Common myeloid progenitor, CD34-positive (primary cell): ENCODE data around the gene TYW1B. TPM values are rescaled to one million over a fixed set of nuclear protein-coding genes. Genes with fewer than 3 reads are reported as not detected.
A peak's percentile ranks its signal among the peaks of the same experiment; 100 is the strongest.
"Not testable (repeated sequence)": the region's sequence is repeated elsewhere in the genome, so short reads cannot be mapped to it uniquely, and the experiment has no call there.

Experiments used
- CTCF ChIA-PET: fragments of 350-600 bp; sonication (Branson Sonifier 250); formaldehyde crosslinking; loops from one replicate; lab custom pipeline; 2021; ENCODE audit warnings: antibody characterized with exemption; lab: Charles Lee
- POLR2A ChIA-PET: fragments of 350-600 bp; sonication (Branson Sonifier 250); formaldehyde crosslinking; loops from one replicate; lab custom pipeline; 2021; ENCODE audit warnings: antibody characterized with exemption; lab: Charles Lee
- DNase-seq, 3 donors: peaks; one replicate each; pipeline versions ENCODE4 v3.0.0 to v3.0.0-alpha.2; 2013
- H3K27ac ChIP-seq, 2 experiments: 1 replicate in 1 of 2; 2 replicates in 1 of 2; pipeline ENCODE4 v1.7.0; 2013; ENCODE audit warnings: inconsistent platforms in 2 of 2, low read length in 2 of 2, mild to moderate bottlenecking in 2 of 2, low read depth in 1 of 2, moderate library complexity in 1 of 2; ENCODE audit not compliant: severe bottlenecking in 2 of 2, insufficient read depth in 1 of 2, poor library complexity in 1 of 2
- H3K27me3 ChIP-seq, 5 experiments: replicated peaks in 2 of 5; 1 replicate in 3 of 5; 2 replicates in 2 of 5; pipeline versions ENCODE4 v1.6.1 to v1.7.0; 2013; ENCODE audit warnings: low read length in 4 of 5, mild to moderate bottlenecking in 2 of 5, moderate library complexity in 2 of 5, inconsistent platforms in 1 of 5; ENCODE audit not compliant: insufficient read depth in 5 of 5, control insufficient read depth in 4 of 5
- H3K36me3 ChIP-seq, 4 experiments: 1 replicate in 2 of 4; 2 replicates in 2 of 4; pipeline versions ENCODE4 v1.6.1 to v1.7.0; 2013; ENCODE audit warnings: low read length in 3 of 4, control low read depth in 1 of 4, mild to moderate bottlenecking in 1 of 4; ENCODE audit not compliant: control insufficient read depth in 4 of 4, insufficient read depth in 4 of 4
- H3K4me1 ChIP-seq, 4 experiments: 1 replicate in 3 of 4; 2 replicates in 1 of 4; pipeline versions ENCODE4 v1.6.1 to v1.7.1; 2013; ENCODE audit warnings: low read length in 3 of 4, mild to moderate bottlenecking in 3 of 4, control low read depth in 1 of 4, inconsistent platforms in 1 of 4, moderate library complexity in 1 of 4; ENCODE audit not compliant: control insufficient read depth in 4 of 4, insufficient read depth in 4 of 4; ENCODE audit errors: control extremely low read depth in 1 of 4
- H3K4me3 ChIP-seq, 7 experiments: 1 replicate in 4 of 7; 2 replicates in 3 of 7; pipeline versions ENCODE4 v1.5.1 to v1.7.0; 2013; ENCODE audit warnings: mild to moderate bottlenecking in 7 of 7, low read length in 6 of 7, moderate library complexity in 6 of 7, inconsistent platforms in 2 of 7, low read depth in 2 of 7, control low read depth in 1 of 7; ENCODE audit not compliant: insufficient read depth in 4 of 7, control insufficient read depth in 1 of 7; ENCODE audit errors: extremely low read depth in 1 of 7
- H3K9me3 ChIP-seq, 5 experiments: 1 replicate in 4 of 5; 2 replicates in 1 of 5; pipeline versions ENCODE4 v1.6.1 to v1.7.1; 2013; ENCODE audit warnings: low read length in 4 of 5, mild to moderate bottlenecking in 2 of 5, inconsistent platforms in 1 of 5, low read depth in 1 of 5, moderate library complexity in 1 of 5; ENCODE audit not compliant: control insufficient read depth in 4 of 5, insufficient read depth in 2 of 5; ENCODE audit errors: control extremely low read depth in 1 of 5
- WGBS: methylation state at CpG from one replicate; pipeline ENCODE4 v1.1.5; 2013; ENCODE audit not compliant: insufficient coverage; 5-methylcytosine and 5-hydroxymethylcytosine counted together
- polyA plus RNA-seq: library from polyadenylated mRNA; unstranded; fragments of 120-200 nt; gene quantifications from one replicate; pipeline ENCODE4 v1.2.1, GENCODE V29; 2013

The TYW1B gene
- 2.2 TPM for polyA plus RNA-seq

- Histone ChIP-seq H3K4me1 (peaks cover 0 to 14% (median under 1%) of the 10 kb centered on the region in 4 experiments), H3K27ac (peak within 1 kb of the TSS; percentile 15 to 73), H3K4me3 (peak within 1 kb of the TSS; percentile 79 to 92 (median 88)), H3K36me3 (peaks cover 0 to 13% (median 6%) of the 10 kb centered on the region in 4 experiments)
- DNase-seq, result peak; percentile 96 to 99 (median 98)
- CTCF ChIA-PET, result interaction anchor here (0.7 to 1.7 kb wide), 2 partner anchors 86 to 89 kb away, joined by 3 to 6 read pairs; no protein-coding TSS in a partner anchor
- POLR2A ChIA-PET, result interaction anchor here (0.6 to 1.0 kb wide), 2 partner anchors 16 to 52 kb away, joined by 3 read pairs; no protein-coding TSS in a partner anchor
- H3K27me3 ChIP-seq, H3K9me3 ChIP-seq: not testable (repeated sequence)
- WGBS, result 0% methylated on average over 24 of the region's 49 CpGs
Measured at GRCh38 chr7:72827839-72828591, at the start of gene TYW1B. Gene TYW1B (minus strand): TSS chr7:72828200. CDS start chr7:72828075, 125 bp downstream.

GRCh38 chr7:72867591-72867990 lies 39.6 kb upstream of the TYW1B start:
- H3K9me3 ChIP-seq, POLR2A ChIA-PET, H3K4me3 ChIP-seq, H3K4me1 ChIP-seq, CTCF ChIA-PET, H3K36me3 ChIP-seq, H3K27ac ChIP-seq, H3K27me3 ChIP-seq: not testable (repeated sequence)
- no CpG with 5 or more reads among the region's 7 CpGs for WGBS
- peak in 1 of 3 donors; percentile 1 for DNase-seq

- H3K4me3 ChIP-seq, H3K27ac ChIP-seq, CTCF ChIA-PET, H3K9me3 ChIP-seq, H3K27me3 ChIP-seq, H3K4me1 ChIP-seq, H3K36me3 ChIP-seq, DNase-seq, POLR2A ChIA-PET: not testable (repeated sequence)
- WGBS, result 94% methylated on average over 9 of the region's 9 CpGs
Measured at GRCh38 chr7:72858846-72859400, 30.9 kb upstream of the TYW1B start.

- H3K27me3 ChIP-seq, H3K36me3 ChIP-seq, H3K4me1 ChIP-seq, POLR2A ChIA-PET, H3K27ac ChIP-seq, H3K9me3 ChIP-seq, H3K4me3 ChIP-seq, CTCF ChIA-PET: not testable (repeated sequence)
- no CpG with 5 or more reads among the region's 1 CpG for WGBS
- peak in 1 of 3 donors; percentile 8 for DNase-seq
Measured at GRCh38 chr7:72857925-72858324, 29.9 kb upstream of the TYW1B start.

- CTCF ChIA-PET, H3K9me3 ChIP-seq: not testable (repeated sequence)
- WGBS, result 100% methylated on average over 3 of the region's 6 CpGs
Measured at GRCh38 chr7:72855261-72855660, 27.3 kb upstream of the TYW1B start.

GRCh38 chr7:72852937-72853336 lies 24.9 kb upstream of the TYW1B start:
- CTCF ChIA-PET, H3K9me3 ChIP-seq, H3K27me3 ChIP-seq, H3K27ac ChIP-seq, H3K4me1 ChIP-seq, H3K4me3 ChIP-seq, DNase-seq, H3K36me3 ChIP-seq, POLR2A ChIA-PET: not testable (repeated sequence)
- no CpG with 5 or more reads among the region's 2 CpGs for WGBS

More at GRCh38 chr7:72855261-72855660, 27.3 kb upstream of the TYW1B start:
- POLR2A ChIA-PET, DNase-seq, H3K27ac ChIP-seq, H3K4me1 ChIP-seq, H3K36me3 ChIP-seq, H3K4me3 ChIP-seq, H3K27me3 ChIP-seq: not testable (repeated sequence)

- POLR2A ChIA-PET, H3K4me1 ChIP-seq, CTCF ChIA-PET, H3K27ac ChIP-seq, H3K9me3 ChIP-seq, H3K4me3 ChIP-seq, DNase-seq, H3K36me3 ChIP-seq, H3K27me3 ChIP-seq: not testable (repeated sequence)
- WGBS, result 100% methylated on average over 1 of the region's 3 CpGs
Measured at GRCh38 chr7:72850746-72851145, 22.7 kb upstream of the TYW1B start.
